Stimulated activated CD4-positive, alpha-beta T cell treated with anti-CD3 and anti-CD28 coated beads, Interleukin-15, amount 100 ng/mL, for 24 hours (primary cell): Measurements from ENCODE around the gene HPSE2.

ENCODE experiments used
- DNase-seq: peaks from one replicate; pipeline ENCODE4 v3.0.0-alpha.2; 2020

HPSE2 gene

DNA sequence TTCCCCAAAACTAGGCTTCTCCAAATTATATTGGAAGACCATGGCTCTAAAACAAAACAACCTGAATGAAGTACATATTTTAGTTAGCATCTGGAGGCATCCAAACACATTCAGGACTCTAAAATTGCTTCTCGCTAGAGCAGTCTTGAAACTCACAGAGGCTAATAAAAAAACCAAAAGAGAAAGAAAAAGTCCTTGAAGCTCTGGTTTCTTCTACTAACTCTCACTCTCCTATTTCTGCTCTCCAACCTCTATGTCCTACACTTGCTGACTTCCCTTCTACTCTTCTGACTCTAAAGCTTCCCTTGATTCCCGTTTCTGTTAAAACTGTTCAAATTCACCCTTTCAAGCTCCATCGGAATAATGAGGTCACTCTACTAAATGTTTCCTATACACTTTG lies 418.3 kb downstream of the HPSE2 start:
- DNase-seq: no peak

DNA sequence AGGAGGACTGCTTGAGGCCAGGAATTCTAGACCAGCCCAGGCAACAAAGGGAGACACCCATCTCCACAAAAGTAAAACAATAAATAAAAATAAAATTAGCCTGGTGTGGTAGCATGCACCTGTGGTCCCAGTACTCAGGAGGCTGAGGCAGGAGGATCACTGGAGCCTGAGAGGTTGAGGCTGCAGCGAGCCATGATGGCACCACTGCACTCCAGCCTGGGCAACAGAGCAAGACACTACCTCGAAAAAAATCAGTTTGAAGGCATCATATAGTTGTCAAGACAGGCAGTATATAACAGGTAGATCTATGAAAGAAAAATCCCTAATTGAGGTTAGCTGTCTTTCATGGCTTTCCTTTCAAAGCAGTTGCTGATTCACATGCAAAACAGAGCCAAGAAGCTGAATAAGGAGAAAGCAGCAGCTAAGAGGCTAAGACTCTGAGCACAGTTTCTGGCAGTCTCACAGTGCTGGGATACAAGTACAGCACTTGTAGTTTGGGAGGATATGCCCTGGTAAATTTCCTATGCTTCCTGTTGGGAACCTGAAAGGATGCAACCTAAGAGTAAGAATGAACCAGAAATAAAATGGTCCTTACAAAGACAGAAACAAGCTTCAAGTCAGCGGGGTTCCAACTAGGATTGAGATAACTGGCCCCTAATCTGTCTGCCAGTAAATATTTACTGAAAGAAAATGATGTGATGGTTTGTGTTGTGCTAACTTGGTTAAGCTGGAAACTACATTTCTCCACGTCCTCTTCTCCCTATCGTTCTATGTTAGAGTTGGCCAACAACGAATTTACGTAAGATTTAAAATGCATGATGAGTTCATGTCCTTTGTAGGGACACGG lies 420.4 kb downstream of the HPSE2 start:
- no peak for DNase-seq

DNA sequence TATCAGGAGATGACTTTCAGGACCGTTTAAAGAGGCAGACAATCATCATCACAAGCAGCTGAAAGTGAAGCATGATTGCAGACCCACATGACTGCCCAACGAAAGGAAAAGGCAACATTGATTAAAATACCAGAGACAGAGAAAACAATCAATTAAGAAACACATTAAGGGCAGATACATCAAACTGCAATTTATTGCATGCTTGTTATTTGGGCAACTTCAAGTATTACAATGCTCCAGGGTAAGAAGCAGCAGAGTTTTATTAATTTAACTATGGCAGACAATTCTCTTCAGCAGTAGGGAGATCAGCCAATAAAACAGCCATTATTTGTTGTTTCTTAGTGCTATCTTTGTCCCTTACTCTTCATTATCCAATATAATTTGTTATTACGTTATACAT lies 421.2 kb downstream of the HPSE2 start:
- DNase-seq: no peak

DNA sequence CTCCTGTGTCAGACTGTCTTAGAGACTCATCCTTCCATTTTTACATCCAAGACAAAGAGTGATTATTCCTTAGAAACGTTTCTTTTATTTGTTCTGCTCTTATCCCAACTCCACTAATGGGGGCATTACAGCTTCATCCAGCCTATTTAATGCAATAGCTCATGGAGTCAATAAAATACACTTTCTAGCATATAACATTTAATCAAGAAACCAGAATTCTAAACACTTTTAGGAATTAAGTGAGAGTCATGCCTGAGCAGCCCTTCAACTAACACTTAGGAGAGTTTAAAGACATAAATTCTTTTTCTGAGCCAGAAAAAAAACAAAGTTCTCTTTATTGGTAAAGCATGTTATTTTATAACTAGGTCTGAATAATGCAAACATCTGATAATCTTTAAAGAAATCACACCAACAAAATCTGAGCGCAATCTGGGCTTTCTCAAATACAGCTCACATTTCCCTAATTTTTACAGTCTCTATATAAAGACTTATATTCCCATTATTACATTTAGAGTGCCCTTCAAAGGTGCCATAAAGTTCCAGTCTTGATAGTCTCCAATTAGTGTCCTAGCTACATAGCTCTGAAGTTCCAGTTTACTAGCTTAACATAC lies 427.3 kb downstream of the HPSE2 start:
- no peak for DNase-seq

DNA sequence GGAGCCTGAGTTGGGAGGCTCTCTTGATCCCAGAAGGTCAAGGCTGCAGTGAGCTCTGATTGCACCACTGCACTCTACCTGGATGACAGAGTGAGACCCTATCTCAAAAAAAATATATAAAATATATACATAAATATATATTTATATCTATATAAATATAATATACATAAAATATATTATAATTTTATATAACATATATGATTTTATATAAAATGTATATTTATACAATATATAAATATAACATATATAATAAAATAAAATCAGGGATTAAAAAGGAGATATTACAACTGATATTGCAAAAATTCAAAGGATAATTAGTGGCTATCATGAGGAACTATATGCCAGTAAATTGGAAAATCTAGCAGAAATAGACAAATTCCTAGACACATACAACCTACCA lies 435.4 kb downstream of the HPSE2 start:
- no peak for DNase-seq

DNA sequence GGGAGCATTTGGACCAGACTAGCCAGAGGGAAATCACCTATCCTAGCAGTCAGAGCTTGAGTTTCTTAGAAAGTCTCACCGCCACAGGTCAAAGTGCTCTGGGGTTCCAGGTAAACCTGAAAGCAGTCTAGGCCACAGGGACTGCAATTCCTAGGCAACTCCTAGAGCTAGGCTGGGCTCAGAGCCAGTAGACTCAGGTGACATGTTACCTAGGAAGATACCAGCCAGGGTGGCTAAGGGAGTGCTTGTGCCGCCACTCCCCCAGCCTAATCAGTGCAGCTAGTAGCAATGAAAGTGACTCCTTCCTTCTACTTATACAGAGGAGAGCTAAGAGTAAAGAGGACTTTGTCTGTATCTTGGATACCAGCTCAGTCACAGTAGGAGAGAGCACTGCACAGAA lies 440.2 kb downstream of the HPSE2 start:
- DNase-seq: no peak

DNA sequence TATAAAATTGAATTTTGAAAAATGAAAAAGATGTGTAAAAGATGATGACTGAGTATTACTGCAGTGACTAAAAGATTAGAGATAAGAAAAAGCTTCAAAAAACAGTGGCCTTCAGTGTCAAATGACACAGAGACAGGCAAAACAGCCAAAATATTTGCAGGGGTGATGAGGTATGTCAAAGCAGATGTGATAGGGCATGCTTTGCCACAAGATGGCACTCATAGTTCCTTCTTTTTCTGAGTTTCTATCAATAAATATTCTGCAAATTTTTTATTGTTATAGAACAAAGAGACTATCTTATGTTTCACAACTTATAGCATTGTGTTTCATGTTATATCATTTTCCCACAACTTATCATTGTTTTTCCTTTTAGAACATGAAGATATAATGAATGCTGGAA lies 444.8 kb downstream of the HPSE2 start:
- no peak for DNase-seq

DNA sequence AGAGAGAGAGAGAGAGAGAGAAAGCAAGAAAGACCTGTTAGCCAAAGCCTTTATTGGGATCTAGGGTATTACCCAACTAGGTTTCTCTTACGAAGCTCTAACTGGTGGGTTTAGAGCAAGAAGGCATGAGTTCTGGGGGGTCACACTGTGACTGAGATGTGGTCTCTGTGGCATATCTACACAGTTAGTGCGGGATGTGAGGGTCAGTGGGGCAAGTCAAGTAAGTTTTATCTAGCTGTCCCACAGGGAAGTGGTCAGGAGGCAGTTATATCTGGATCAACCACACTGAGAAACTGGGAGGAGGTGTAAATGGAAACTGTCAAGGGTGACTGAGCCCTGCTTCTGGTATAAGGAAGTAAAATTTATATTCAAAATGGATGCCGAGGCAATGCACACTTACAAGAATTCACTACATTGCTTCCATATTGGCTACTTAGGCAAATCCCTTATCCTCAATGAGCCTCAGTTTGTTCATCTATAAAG lies 457.3 kb downstream of the HPSE2 start:
- DNase-seq: no peak

DNA sequence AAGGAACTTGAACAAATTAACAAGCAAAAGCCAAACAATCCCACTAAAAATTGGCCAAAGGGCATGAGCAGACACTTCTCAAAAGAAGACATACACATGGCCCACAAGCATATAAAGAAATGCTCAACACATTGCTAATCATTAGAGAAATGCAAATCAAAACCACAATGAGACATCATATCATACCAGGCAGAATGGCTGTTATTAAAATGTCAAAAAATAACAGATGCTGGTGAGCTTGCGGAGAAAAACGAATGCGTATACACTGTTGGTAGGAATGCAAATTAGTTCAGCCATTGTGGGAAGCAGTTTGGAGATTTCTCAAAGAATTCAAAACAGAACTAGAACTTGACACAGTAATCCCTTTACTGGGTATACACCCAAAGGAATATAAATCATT lies 477.2 kb downstream of the HPSE2 start:
- DNase-seq: no peak

DNA sequence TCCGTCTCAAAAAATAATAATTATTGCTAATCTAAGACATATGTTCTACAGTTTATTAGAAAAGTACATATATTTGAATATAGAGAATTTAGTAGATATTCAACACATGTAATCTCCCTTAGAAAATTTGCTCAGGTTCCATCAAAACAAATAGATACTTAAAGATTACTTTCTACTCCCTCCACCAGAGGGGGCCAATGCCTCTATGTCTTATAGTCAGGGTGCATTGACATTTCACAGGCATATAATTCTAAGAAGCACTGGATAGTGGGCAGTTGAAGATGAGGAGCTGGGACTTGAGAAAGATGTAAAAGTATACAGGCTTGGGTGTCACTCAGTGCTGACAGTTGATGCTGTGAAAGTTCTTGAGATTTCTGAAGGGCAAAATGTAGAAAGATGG lies 487.4 kb downstream of the HPSE2 start:
- peak; percentile 6 for DNase-seq

DNA sequence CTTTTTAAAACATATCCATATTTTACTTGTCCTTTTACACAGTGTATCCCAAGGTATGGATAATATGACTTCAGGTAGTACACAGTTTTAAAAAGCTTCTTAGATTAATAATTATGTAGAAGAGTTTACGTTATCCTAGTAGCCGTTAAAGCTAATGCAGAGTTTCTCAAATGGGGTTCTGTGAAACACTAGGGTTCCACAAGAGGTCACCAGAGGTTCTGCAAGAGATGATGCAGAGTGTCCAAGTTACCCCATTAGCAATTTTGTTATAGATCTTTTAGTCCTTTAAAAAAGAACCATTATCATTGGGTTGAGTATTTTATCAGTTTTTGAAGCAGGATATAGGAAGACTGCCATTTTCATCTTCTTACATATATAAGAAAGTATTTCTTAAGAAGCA lies 490.0 kb downstream of the HPSE2 start:
- DNase-seq: no peak

DNA sequence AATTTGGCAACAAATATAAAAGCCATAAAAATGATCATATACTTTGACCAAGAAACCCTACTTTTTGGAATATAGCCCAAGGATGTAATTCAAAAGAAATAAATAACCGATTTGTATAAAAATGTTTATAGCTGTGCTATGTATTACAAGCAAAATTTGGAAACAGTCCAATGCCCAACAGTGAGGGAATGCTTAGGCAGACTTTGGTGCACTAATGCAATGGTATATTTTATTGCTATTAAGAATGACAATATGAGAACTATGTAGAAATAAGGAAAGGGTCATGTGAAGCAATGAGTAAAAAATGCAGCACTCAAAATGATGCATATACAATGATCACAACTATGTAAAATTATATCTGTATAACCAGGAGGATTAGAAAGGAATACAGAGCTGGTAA lies 515.1 kb downstream of the HPSE2 start:
- DNase-seq: no peak

DNA sequence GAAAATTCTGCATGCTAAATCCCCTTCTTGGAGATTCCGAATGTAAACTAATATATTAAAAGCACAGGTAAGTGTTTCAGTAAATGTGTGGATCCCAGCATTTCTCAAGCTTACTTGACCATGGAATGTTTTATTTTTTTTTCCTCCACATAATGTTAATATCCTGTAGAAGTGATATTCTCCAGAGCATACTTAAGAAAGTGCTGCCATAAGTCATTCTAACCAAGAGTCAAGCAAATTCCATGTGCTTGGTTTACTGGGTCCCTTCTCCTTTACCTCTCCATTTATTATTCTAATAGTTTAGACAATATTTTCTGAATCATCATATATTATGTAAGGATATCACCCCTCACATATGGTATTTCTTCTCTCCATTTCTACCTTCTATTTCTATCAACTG lies 522.1 kb downstream of the HPSE2 start:
- no peak for DNase-seq

DNA sequence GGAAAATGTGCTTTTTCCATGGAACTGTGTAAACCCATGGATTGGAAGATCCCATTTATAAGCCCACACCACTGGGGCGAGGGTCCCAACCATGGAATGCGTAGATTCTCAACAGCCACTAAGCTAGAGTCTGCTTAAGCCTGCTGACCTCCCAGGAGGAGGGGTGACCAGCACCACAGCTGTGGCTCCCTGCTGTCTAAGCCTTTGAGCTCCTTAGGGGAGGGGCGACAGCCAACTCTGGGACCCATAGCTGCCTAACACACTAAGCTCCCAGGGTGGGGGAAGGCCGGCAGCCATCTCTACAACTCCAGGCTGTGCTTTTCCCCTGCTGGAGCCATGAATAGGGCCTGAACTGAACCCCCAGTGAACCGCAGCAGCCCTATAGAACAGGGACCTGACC lies 539.1 kb downstream of the HPSE2 start:
- no peak for DNase-seq

DNA sequence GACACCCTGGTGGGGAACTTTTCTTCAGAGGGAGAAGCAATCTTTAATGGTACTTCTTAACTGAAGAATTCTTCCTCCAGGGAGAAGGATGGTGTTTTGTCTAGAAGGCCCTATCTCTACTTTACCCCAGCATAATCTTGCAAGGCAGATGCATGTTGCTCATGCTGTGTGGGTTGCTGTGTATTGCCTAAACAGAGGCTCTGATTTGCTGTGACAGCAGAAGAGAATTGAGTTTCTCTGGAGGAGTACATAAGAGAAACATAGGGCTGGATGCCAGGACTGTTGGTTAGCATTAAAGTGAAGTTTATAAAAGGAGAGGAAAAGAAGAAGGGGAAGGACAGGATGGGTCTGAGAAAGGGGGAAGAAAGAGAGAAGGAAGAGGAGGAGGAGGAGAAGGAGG lies 540.8 kb downstream of the HPSE2 start:
- DNase-seq: no peak

DNA sequence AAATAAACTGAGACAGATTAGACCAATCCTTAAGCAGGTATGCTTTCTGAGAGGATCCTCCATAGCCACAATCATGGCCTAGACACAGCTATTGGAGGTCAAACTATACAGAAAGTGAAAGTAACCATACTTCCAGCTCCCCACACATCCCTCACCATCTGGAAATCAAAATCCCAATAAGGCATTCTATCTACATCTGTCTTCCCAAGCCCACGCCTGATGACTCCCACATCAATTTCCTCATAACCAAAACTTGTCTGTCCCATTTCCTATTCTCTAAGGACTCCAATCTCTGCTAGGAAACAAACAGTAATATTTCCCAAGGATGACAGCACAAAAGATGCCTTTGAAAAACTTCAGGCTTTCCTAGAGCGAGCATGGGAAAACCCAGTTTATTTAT lies 541.6 kb downstream of the HPSE2 start:
- no peak for DNase-seq

DNA sequence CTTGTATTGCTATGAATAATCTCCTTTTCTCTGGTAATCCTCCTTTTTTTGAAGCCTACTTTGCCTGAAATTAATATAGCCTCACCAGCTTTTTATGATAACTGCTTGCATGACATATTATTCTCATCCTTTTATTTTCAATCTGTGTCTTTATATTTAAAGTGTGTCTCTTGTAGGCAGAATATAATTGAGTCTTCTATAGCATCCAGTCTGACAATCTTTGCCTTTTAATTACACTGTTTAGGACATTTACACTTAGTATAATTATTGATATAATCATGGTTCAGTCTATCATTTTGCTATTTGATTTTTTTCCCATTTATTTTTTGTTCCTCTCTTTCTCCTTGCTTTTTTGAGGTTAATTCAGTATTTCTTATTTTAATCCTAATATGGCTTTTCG lies 548.0 kb downstream of the HPSE2 start:
- DNase-seq: no peak

DNA sequence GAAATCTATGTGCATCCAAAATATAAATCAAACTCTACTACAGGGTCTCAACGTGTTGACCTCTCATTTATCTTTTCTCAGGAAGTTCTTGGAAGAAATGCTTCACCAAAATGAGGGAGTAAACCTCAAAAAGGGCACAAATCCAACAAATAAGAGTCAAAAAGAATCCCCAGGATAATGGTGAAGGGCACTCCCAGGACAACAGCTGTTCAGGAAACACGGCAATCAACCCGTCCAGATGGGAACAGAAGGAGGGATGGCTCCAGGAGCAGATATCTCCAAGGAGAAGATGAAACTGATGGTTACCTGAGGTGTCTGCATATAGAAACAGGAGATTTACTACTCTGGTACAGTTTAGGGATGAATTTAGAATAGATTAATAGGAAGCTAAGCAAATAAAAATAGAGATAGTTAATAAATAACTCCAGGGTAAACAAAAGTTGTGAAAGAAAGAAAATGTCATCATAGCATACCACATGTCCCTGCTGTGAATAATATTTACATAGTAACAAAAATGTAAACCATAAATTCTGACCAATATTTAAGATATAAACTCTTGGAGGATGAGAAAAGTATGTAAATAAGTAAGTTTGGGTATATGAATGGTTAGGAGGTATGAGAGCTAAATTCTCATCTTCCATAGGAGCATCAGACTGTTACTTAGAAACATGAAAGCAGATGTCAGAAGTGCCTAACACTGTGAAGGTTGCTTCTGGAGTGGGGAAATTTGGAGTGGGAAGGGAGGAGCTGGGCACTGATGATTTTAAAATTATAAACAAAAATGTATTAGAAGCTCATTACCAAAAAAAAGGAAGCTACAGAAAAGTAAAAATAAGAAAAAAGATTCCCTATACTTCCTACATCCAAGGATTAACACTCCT lies 551.4 kb downstream of the HPSE2 start:
- DNase-seq: no peak

DNA sequence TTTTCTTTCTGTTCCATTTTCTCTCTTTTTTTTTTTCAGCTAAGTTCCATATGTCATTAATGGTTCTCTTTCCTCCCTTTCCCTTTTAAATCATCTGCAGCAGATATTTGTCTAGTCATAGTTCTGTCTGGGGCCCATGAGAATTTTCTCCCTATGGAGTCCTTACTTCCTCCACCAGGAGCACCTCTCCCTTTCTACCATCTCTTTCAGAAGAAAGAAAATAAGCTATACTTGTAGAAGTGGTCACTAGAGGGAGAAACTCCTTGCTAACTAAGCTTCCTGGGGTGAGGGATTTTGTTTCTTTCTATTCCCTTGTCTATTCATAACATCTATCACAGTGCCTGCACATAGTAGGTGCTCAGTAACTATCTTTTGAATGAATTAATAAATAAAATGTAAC lies 558.8 kb downstream of the HPSE2 start:
- no peak for DNase-seq

DNA sequence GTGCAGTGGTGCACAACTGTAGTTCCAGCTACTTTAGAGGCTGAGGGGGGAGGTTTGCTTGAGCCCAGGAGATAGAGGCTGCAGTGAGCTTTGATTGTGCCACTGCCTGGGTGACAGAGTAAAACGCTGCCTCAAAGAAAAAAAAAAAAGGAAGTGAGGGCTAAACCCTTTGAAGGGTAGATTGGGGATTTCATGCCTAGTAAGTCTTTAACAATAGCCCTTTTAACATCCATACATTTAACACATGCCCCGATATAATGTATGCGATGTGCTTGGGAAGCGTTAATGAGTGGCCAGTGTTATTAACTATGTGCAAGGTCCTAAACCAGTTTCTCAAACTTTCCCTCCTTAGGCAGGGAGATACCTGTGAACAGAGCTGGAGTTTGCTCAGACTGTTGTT lies 559.8 kb downstream of the HPSE2 start:
- no peak for DNase-seq

DNA sequence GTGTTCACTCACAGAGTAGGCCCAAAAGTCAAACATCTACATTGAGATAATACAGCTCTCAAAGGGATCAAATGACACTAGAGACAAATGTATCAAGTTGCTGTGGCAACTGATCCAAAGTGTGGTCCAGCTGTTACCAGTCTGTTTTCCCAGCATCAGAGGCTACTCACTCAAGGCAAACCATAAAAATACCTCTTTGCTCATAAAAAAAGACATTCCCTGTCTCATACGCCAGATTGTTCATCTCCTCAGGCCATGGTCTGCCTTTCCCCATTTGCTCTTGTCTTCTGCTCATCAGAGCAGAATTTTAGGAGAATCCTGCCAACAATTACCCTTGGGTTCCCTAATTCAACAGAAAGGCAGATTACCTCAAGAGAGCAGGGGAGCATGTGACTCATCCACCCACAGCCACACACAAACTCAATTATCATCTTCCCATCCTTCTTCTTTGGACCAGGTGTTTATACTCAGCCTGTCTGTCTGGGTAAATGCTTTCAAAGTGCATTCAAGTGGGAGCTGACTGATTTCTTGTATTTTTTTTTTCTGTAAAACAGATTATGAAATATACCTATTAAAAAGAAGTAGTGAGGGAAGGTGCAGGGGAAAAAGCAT lies 562.4 kb downstream of the HPSE2 start:
- DNase-seq: no peak

DNA sequence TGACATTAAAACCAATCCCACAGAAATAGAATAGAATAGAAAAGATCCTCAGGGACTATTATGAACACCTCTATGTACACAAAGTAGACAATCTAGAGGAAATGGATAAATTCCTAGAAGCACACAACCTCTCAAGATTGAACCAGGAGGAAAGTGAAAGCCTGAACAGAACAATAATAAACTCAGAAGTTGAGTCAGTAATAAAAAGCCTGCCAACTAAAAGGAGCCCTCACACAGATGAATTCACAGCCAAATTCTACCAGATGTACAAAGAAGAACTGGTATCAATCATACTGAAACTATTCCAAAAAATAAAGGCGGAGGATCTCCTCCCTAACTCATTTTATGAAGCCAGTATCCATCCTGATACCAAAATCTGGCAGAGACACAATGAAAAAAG lies 568.6 kb downstream of the HPSE2 start:
- no peak for DNase-seq

DNA sequence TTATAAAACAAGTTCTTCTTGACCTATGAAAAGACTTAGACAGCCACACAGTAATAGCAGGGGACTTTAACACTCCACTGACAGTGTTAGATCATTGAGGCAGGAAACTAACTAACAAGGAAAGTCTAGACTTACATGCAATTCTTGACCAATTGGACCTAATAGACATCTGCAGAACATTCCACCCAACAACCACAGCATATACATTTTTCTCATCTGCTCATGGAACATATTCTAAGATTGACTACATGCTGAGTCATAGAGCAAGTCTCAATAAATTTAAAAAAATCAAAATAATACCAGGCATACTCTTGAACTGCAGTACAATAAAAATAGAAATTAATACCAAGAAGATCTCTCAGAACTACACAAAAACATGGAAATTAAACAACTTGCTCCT lies 569.4 kb downstream of the HPSE2 start:
- DNase-seq: no peak
